SK-N-SH (cell line): ENCODE measurements around the gene CIROP. TPM values are rescaled to one million over a fixed set of nuclear protein-coding genes. Genes with fewer than 3 reads are reported as not detected.

ENCODE experiments used
- CTCF ChIA-PET: fragments of 300-600, 350-600 bp; formaldehyde crosslinking; extraction: SDS; loops from one replicate; lab custom pipeline; 2021; lab: Yijun Ruan, JAX
- POLR2A ChIA-PET: fragments of 350-600 bp; sonication (Branson Sonifier 250); formaldehyde crosslinking; extraction: SDS; loops from one replicate; lab custom pipeline; 2020; ENCODE audit warnings: antibody characterized with exemption, inconsistent platforms; lab: Yijun Ruan, JAX
- DNase-seq: peaks from one replicate; pipeline ENCODE4 v3.0.0; 2012
- H2AFZ ChIP-seq: fragments of 200-600 bp; sonication (generic); 2 replicates; pipeline ENCODE4 v1.8.1; 2016; ENCODE audit warnings: antibody characterized with exemption, mild to moderate bottlenecking, low read depth
- H3F3A ChIP-seq: fragments of 200-600 bp; sonication (generic); replicated peaks from 2 replicates; pipeline ENCODE3; 2016; ENCODE audit warnings: antibody characterized with exemption, mild to moderate bottlenecking; ENCODE audit not compliant: insufficient read depth
- H3K27ac ChIP-seq, 2 experiments: fragments of 200-500 bp in 1 of 2; fragments of 200-600 bp in 1 of 2; sonication (Bioruptor generic) in 1 of 2; sonication (generic), shearing (Covaris generic) in 1 of 2; 2 replicates each; pipeline versions ENCODE4 v1.5.1 to v1.6.1; 2014 to 2016; ENCODE audit warnings: low read depth in 2 of 2, inconsistent platforms in 1 of 2, low read length in 1 of 2, mild to moderate bottlenecking in 1 of 2, mixed read lengths in 1 of 2
- H3K27me3 ChIP-seq: fragments of 200-600 bp; sonication (generic), shearing (Covaris generic); 2 replicates; pipeline ENCODE4 v1.6.1; 2016; ENCODE audit warnings: mixed run types; ENCODE audit not compliant: insufficient read depth
- H3K36me3 ChIP-seq, 2 experiments: fragments of 200-500 bp in 1 of 2; fragments of 200-600 bp in 1 of 2; sonication (Bioruptor generic) in 1 of 2; sonication (generic) in 1 of 2; replicated peaks in 1 of 2; 2 replicates each; pipeline versions ENCODE3 to v1.5.1; 2014 to 2016; ENCODE audit warnings: low read length in 1 of 2, mild to moderate bottlenecking in 1 of 2; ENCODE audit not compliant: insufficient read depth in 2 of 2, control insufficient read depth in 1 of 2
- H3K4me1 ChIP-seq, 2 experiments: fragments of 200-500 bp in 1 of 2; fragments of 200-600 bp in 1 of 2; sonication (Bioruptor generic) in 1 of 2; sonication (generic), shearing (Covaris generic) in 1 of 2; 2 replicates each; pipeline versions ENCODE4 v1.5.1 to v1.6.1; 2014 to 2016; ENCODE audit warnings: low read depth in 1 of 2, low read length in 1 of 2, mixed run types in 1 of 2; ENCODE audit not compliant: insufficient read depth in 2 of 2, control insufficient read depth in 1 of 2
- H3K4me2 ChIP-seq: fragments of 200-600 bp; sonication (generic), shearing (Covaris generic); 2 replicates; pipeline ENCODE4 v1.6.1; 2017; ENCODE audit warnings: mixed run types
- H3K4me3 ChIP-seq, 2 experiments: fragments of 200-500 bp in 1 of 2; fragments of 200-600 bp in 1 of 2; sonication (Bioruptor generic) in 1 of 2; sonication (generic), shearing (Covaris generic) in 1 of 2; 2 replicates each; pipeline versions ENCODE4 v1.5.1 to v1.8.1; 2014 to 2016; ENCODE audit warnings: low read depth in 2 of 2, inconsistent platforms in 1 of 2, low read length in 1 of 2, mild to moderate bottlenecking in 1 of 2, mixed read lengths in 1 of 2, moderate library complexity in 1 of 2
- H3K79me2 ChIP-seq: fragments of 200-600 bp; sonication (generic); 2 replicates; pipeline ENCODE4 v1.8.1; 2017; ENCODE audit warnings: mild to moderate bottlenecking; ENCODE audit not compliant: insufficient read depth
- H3K9ac ChIP-seq: fragments of 200-600 bp; sonication (generic); 2 replicates; pipeline ENCODE4 v1.6.1; 2017; ENCODE audit warnings: mixed run types
- H3K9me2 ChIP-seq: fragments of 200-600 bp; sonication (generic); 2 replicates; pipeline ENCODE4 v1.6.1; 2017; ENCODE audit warnings: mixed run types
- H3K9me3 ChIP-seq: fragments of 200-600 bp; sonication (generic); 2 replicates; pipeline ENCODE4 v1.6.1; 2017; ENCODE audit warnings: mixed run types, mild to moderate bottlenecking, moderate library complexity
- H4K20me1 ChIP-seq: fragments of 200-600 bp; sonication (generic); 2 replicates; pipeline ENCODE4 v1.6.1; 2017; ENCODE audit warnings: mild to moderate bottlenecking, mixed run types; ENCODE audit not compliant: insufficient read depth
- CHD2 ChIP-seq: fragments of 150-350 bp; IDR thresholded peaks from 2 replicates; pipeline ENCODE4 v1.6.1; 2018; ENCODE audit warnings: low read length; ENCODE audit not compliant: partially characterized antibody
- EP300 ChIP-seq, 2 experiments: IDR thresholded peaks; 2 replicates each; pipeline versions ENCODE4 v1.4.0 to v1.6.1; 2012; ENCODE audit warnings: borderline replicate concordance in 1 of 2, low read depth in 1 of 2, low read length in 1 of 2
- EZH2phosphoT487 ChIP-seq: fragments of 200-600 bp; sonication (generic); IDR thresholded peaks from 2 replicates; pipeline ENCODE4 v1.6.1; 2017; ENCODE audit warnings: low read depth, mixed run types, mild to moderate bottlenecking, antibody characterized with exemption, moderate library complexity, borderline replicate concordance
- FOSL2 ChIP-seq: IDR thresholded peaks from 2 replicates; pipeline ENCODE4 v1.4.0; 2012; ENCODE audit warnings: low read depth, mild to moderate bottlenecking, moderate library complexity, borderline replicate concordance
- FOXJ3 ChIP-seq: sonication (generic); formaldehyde crosslinking; IDR thresholded peaks from 2 replicates; pipeline ENCODE4 v1.5.1; 2020; ENCODE audit warnings: mild to moderate bottlenecking, missing genetic modification reagents
- FOXM1 ChIP-seq: IDR thresholded peaks from 2 replicates; pipeline ENCODE4 v1.4.0; 2012; ENCODE audit warnings: low read depth, mild to moderate bottlenecking
- GABPA ChIP-seq: IDR thresholded peaks from 2 replicates; pipeline ENCODE4 v1.4.0; 2012; ENCODE audit warnings: low read depth, mild to moderate bottlenecking
- JUND ChIP-seq: IDR thresholded peaks from 2 replicates; pipeline ENCODE4 v1.4.0; 2012
- MEF2A ChIP-seq: IDR thresholded peaks from 2 replicates; pipeline ENCODE4 v1.4.0; 2012; ENCODE audit warnings: low read depth, borderline replicate concordance
- NFIC ChIP-seq: IDR thresholded peaks from 2 replicates; pipeline ENCODE4 v1.4.0; 2012; ENCODE audit warnings: borderline replicate concordance
- NRF1 ChIP-seq: IDR thresholded peaks from 2 replicates; pipeline ENCODE4 v1.6.1; 2012; ENCODE audit warnings: low read depth, mild to moderate bottlenecking, low read length
- PBX3 ChIP-seq: IDR thresholded peaks from 2 replicates; pipeline ENCODE4; 2012
- POLR2AphosphoS5 ChIP-seq: IDR thresholded peaks from 2 replicates; pipeline ENCODE4 v1.6.1; 2012; ENCODE audit warnings: low read depth, low read length
- RCOR1 ChIP-seq: fragments of 150-350 bp; IDR thresholded peaks from 2 replicates; pipeline ENCODE4 v1.6.1; 2017; ENCODE audit warnings: antibody characterized with exemption, low read length
- RXRA ChIP-seq: IDR thresholded peaks from 2 replicates; pipeline ENCODE4 v1.4.0; 2012; ENCODE audit warnings: low read depth, mild to moderate bottlenecking, borderline replicate concordance
- SIN3A ChIP-seq: IDR thresholded peaks from 2 replicates; pipeline ENCODE4 v1.6.1; 2012; ENCODE audit warnings: low read depth, mild to moderate bottlenecking, low read length, moderate library complexity, borderline replicate concordance
- SMC3 ChIP-seq: IDR thresholded peaks from 2 replicates; pipeline ENCODE4 v1.6.1; 2012; ENCODE audit warnings: low read depth, low read length, improper control_type of control experiment
- TAF1 ChIP-seq: IDR thresholded peaks from 2 replicates; pipeline ENCODE4 v1.6.1; 2012; ENCODE audit warnings: low read depth, mild to moderate bottlenecking, low read length, moderate library complexity, borderline replicate concordance
- TCF12 ChIP-seq: IDR thresholded peaks from 2 replicates; pipeline ENCODE4 v1.4.0; 2012
- TEAD4 ChIP-seq: IDR thresholded peaks from 2 replicates; pipeline ENCODE4 v1.4.0; 2012; ENCODE audit warnings: mild to moderate bottlenecking, borderline replicate concordance; ENCODE audit not compliant: insufficient read depth
- WGBS: methylation state at CpG from one replicate; pipeline ENCODE4 v1.1.6; 2017; ENCODE audit warnings: low lambda C conversion rate; 5-methylcytosine and 5-hydroxymethylcytosine counted together
- polyA plus RNA-seq, 3 experiments: library from polyadenylated mRNA; depleted of rRNA; stranded (reverse); fragments of >200 nt; gene quantifications; 2 replicates each; pipeline ENCODE4 v1.2.3, GENCODE V29; 2012
- TF ChIP-seq, protein P1 (sequence below): IDR thresholded peaks from 2 replicates; pipeline ENCODE4 v1.4.0; 2012; ENCODE audit warnings: low read depth
- TF ChIP-seq, protein P2 (sequence below): IDR thresholded peaks from 2 replicates; pipeline ENCODE4 v1.4.0; 2012; ENCODE audit warnings: low read depth, borderline replicate concordance
- TF ChIP-seq, protein P3 (sequence below): IDR thresholded peaks from 2 replicates; pipeline ENCODE4 v1.4.0; 2012; ENCODE audit warnings: low read depth, borderline replicate concordance

The CIROP gene
- polyA plus RNA-seq, 1 of the 3 experiments (the other 2 are of a cell fraction) = not detected

GRCh38 chr14:23101986-23102625 lies 2.7 kb downstream of the CIROP start:
- H3K4me2 ChIP-seq = no peak overlapping the region
- ChIA-PET CTCF (interaction anchor here (0.9 to 2.4 kb wide), 3 partner anchors 19 to 33 kb away, joined by 3 to 19 read pairs (median 3); no protein-coding TSS in a partner anchor), POLR2A (no interaction called here)
- no peaks in the 10 kb centered on the region for H3K27me3 ChIP-seq
- H3K9me2 ChIP-seq = no peaks in the 10 kb centered on the region
- no peak overlapping the region for H2AFZ ChIP-seq
- no peak overlapping the region for H3K27ac ChIP-seq
- peaks cover 0 to 6% of the 10 kb centered on the region in 2 experiments; a peak in 2 of 4 replicates for H3K4me1 ChIP-seq
- peaks cover 26% of the 10 kb centered on the region; the same call in 1 of the 2 replicates for H4K20me1 ChIP-seq
- peaks cover 21% of the 10 kb centered on the region for H3K79me2 ChIP-seq
- peaks cover 14 to 21% of the 10 kb centered on the region in 2 experiments for H3K36me3 ChIP-seq
- H3K9ac ChIP-seq = no peak overlapping the region
- H3K9me3 ChIP-seq = no peaks in the 10 kb centered on the region
- no peaks in the 10 kb centered on the region for H3F3A ChIP-seq
- DNase-seq = no peak
- TF ChIP-seq, protein P1, sequence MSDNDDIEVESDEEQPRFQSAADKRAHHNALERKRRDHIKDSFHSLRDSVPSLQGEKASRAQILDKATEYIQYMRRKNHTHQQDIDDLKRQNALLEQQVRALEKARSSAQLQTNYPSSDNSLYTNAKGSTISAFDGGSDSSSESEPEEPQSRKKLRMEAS = no peak
- TF ChIP-seq NFIC = no peak
- TF ChIP-seq SMC3 = no peak
- TF ChIP-seq FOXJ3 = no peak
- no peak for TF ChIP-seq RXRA
- TF ChIP-seq EZH2phosphoT487 = no peak
- no peak for TF ChIP-seq SIN3A
- no peak for TF ChIP-seq NRF1
- no peak for TF ChIP-seq CHD2
- no peak for TF ChIP-seq TEAD4
- WGBS = 79% methylated on average over 9 of the region's 10 CpGs
- H3K4me3 ChIP-seq = no peak overlapping the region

GRCh38 chr14:23101213-23101970 lies 3.4 kb downstream of the CIROP start:
- no peaks in the 10 kb centered on the region for H3K9me3 ChIP-seq
- peaks cover 20 to 22% of the 10 kb centered on the region in 2 experiments for H3K36me3 ChIP-seq
- H4K20me1 ChIP-seq = peaks cover 32% of the 10 kb centered on the region
- no peaks in the 10 kb centered on the region for H3K27me3 ChIP-seq
- ChIA-PET CTCF (interaction anchor here (0.7 to 2.4 kb wide), 4 partner anchors 20 to 86 kb away, joined by 3 to 19 read pairs (median 3); no protein-coding TSS in a partner anchor), POLR2A (no interaction called here)
- H3K4me2 ChIP-seq = no peak overlapping the region
- H3K4me3 ChIP-seq = no peak overlapping the region
- WGBS = 82% methylated on average over 6 of the region's 6 CpGs
- TF ChIP-seq JUND = no peak
- no peak for TF ChIP-seq EP300 (IDR thresholded peaks at IDR 0.05; ENCODE audit: borderline replicate concordance in 1 of 2, low read depth in 1 of 2, low read length in 1 of 2)
- no peak for TF ChIP-seq SMC3
- no peak for TF ChIP-seq TAF1
- TF ChIP-seq MEF2A = no peak
- no peak for TF ChIP-seq TCF12
- no peak for TF ChIP-seq GABPA
- TF ChIP-seq EZH2phosphoT487 = no peak
- TF ChIP-seq PBX3 = no peak
- no peak for TF ChIP-seq FOXM1
- TF ChIP-seq, protein P2, sequence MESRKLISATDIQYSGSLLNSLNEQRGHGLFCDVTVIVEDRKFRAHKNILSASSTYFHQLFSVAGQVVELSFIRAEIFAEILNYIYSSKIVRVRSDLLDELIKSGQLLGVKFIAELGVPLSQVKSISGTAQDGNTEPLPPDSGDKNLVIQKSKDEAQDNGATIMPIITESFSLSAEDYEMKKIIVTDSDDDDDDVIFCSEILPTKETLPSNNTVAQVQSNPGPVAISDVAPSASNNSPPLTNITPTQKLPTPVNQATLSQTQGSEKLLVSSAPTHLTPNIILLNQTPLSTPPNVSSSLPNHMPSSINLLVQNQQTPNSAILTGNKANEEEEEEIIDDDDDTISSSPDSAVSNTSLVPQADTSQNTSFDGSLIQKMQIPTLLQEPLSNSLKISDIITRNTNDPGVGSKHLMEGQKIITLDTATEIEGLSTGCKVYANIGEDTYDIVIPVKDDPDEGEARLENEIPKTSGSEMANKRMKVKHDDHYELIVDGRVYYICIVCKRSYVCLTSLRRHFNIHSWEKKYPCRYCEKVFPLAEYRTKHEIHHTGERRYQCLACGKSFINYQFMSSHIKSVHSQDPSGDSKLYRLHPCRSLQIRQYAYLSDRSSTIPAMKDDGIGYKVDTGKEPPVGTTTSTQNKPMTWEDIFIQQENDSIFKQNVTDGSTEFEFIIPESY = no peak
- no peak for TF ChIP-seq NFIC
- TF ChIP-seq, protein P3, sequence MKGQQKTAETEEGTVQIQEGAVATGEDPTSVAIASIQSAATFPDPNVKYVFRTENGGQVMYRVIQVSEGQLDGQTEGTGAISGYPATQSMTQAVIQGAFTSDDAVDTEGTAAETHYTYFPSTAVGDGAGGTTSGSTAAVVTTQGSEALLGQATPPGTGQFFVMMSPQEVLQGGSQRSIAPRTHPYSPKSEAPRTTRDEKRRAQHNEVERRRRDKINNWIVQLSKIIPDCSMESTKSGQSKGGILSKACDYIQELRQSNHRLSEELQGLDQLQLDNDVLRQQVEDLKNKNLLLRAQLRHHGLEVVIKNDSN = no peak
- TF ChIP-seq RXRA = no peak
- TF ChIP-seq RCOR1 = no peak
- no peak for TF ChIP-seq POLR2AphosphoS5
- no peak for TF ChIP-seq FOSL2
- no peak for TF ChIP-seq CHD2
- no peak overlapping the region for H3K27ac ChIP-seq
- peaks cover 3 to 13% of the 10 kb centered on the region in 2 experiments; a peak in 2 of 4 replicates for H3K4me1 ChIP-seq
- no peaks in the 10 kb centered on the region for H3F3A ChIP-seq
- H3K9me2 ChIP-seq = no peaks in the 10 kb centered on the region
- peaks cover 28% of the 10 kb centered on the region for H3K79me2 ChIP-seq
- no peak overlapping the region for H2AFZ ChIP-seq
- DNase-seq = no peak
- H3K9ac ChIP-seq = no peak overlapping the region
